Mucosa of stomach (tissue), 1 donor: ENCODE results near the gene SH3RF3.

ENCODE experiments used
- H3K27me3 ChIP-seq: one replicate; pipeline ENCODE4 v1.7.0; 2013; ENCODE audit warnings: mild to moderate bottlenecking, low read length; ENCODE audit not compliant: control insufficient read depth, insufficient read depth
- H3K36me3 ChIP-seq: one replicate; pipeline ENCODE4 v1.7.0; 2013; ENCODE audit warnings: low read length; ENCODE audit not compliant: control insufficient read depth, insufficient read depth
- H3K4me1 ChIP-seq: one replicate; pipeline ENCODE4 v1.7.0; 2013; ENCODE audit warnings: mild to moderate bottlenecking, low read length; ENCODE audit not compliant: control insufficient read depth, insufficient read depth
- H3K4me3 ChIP-seq: one replicate; pipeline ENCODE4 v1.7.0; 2013; ENCODE audit warnings: low read length
- H3K9ac ChIP-seq: one replicate; pipeline ENCODE4 v1.7.0; 2013; ENCODE audit warnings: mild to moderate bottlenecking, low read length, moderate library complexity
- H3K9me3 ChIP-seq: one replicate; pipeline ENCODE4 v1.7.0; 2013; ENCODE audit warnings: mild to moderate bottlenecking, low read length, moderate library complexity; ENCODE audit not compliant: control insufficient read depth
- donor health status: Pancreatic carcinoma.

Gene SH3RF3

DNA sequence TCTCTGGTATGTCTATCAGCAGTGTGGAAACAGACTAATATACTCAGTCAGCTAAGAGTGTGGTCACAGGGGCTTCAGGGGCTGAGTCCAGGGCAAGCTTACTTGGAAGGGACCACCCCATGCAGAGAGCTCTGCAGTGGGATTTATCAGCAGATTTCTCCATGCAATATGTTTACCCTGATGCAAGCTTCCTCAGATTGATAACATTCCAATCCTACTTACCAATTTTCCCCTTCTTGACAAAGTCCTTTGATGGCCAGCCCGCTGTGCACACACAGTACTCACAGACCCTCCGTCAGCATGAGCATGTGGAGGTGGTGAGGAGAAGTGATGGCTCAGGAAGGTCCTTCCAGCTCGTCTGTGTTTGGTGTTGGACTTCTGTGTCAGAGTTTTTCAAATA is 51.8 kb downstream of the SH3RF3 start:
- Histone ChIP-seq H3K27me3 (no peaks in the 10 kb centered on the region), H3K36me3 (no peaks in the 10 kb centered on the region), H3K9ac (no peak overlapping the region), H3K4me3 (no peak overlapping the region), H3K4me1 (peaks cover 8% of the 10 kb centered on the region), H3K9me3 (no peaks in the 10 kb centered on the region)

DNA sequence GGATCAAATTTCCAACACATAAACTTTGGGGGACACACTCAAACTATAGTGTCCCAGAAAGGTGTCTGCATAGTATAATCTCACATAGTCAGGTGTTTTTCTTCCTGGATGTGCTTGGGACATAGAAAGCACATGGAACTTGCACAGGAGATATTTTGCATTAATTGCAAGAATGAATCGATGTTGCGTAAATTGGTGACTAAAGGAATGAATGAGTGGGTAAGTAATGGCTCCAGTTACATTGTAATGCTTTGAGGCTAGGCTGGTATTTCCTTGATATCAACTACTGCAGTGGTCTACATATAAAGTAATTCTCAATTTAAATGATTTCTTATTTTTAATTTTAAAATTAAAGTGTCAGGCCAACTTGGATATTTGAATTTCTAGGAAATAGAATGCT is 53.4 kb downstream of the SH3RF3 start:
- Histone ChIP-seq H3K4me3 (no peak overlapping the region), H3K4me1 (peaks cover 2% of the 10 kb centered on the region)

DNA sequence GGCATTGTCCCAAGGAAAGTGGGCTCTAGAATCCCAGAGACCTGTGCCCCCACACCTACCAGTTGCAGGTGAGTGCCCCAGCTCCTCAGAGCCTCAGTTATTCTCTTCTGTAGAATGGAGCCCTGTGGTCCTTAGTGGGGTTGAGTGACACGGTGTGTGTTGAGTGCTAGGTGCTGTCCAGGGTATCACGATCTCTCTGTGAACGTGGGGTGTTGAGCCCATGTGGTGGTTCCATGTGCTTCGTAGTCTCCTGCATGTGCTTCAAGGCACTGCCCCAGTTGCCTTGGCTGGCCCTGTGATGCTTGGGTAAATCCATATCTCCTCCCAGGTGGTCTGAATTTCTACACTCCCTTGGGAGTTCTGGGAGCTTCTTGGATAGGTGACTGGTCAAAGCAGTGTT is 54.9 kb downstream of the SH3RF3 start:
- Histone ChIP-seq H3K9me3 (no peaks in the 10 kb centered on the region), H3K9ac (no peak overlapping the region), H3K36me3 (no peaks in the 10 kb centered on the region), H3K4me1 (no peaks in the 10 kb centered on the region), H3K4me3 (no peak overlapping the region), H3K27me3 (no peaks in the 10 kb centered on the region)

More for the DNA sequence above, 53.4 kb downstream of the SH3RF3 start:
- no peaks in the 10 kb centered on the region for H3K9me3 ChIP-seq
- no peaks in the 10 kb centered on the region for H3K27me3 ChIP-seq
- H3K36me3 ChIP-seq, result no peaks in the 10 kb centered on the region
- no peak overlapping the region for H3K9ac ChIP-seq

DNA sequence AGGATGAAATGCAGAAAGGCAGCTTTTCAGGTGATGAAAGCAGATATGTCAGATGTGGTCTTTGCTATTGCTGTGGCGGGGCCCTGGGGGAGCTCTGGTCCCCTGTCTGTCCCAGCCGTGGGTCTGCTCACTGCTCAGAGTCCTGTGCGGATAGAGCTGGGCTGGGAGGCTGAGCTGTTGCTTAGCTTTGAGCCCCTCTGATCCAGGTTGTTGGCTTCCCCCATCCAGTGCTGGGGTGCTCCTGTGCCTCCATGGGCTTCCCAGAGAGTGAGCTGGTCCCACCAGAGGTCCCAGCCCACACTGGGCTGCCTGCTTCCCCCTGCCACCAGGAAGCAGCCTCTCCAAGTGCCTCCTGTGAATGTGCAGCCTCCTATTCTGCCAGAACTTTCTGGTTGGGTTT is 55.4 kb downstream of the SH3RF3 start:
- Histone ChIP-seq H3K4me3 (no peak overlapping the region), H3K4me1 (no peaks in the 10 kb centered on the region), H3K36me3 (no peaks in the 10 kb centered on the region), H3K9ac (no peak overlapping the region), H3K27me3 (no peaks in the 10 kb centered on the region), H3K9me3 (no peaks in the 10 kb centered on the region)

DNA sequence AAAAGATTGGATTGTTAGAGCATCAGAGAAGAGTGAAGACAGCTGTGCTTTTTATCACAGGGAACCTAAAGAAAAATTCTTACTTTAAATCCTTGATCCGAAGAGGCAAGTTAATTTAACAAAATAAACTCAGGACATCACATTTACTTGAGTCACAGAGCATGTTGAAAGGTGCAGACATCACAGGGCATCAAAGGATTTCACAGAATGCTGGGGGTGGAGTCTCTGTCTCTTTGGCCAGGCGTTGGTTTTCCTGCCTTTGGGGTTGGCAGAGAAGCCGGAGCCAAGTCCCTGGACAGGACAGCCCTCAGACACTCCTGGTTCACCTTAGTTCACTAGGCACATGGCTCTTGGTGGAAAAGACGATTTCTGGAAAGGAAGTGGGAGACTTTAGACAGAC is 56.3 kb downstream of the SH3RF3 start:
- Histone ChIP-seq H3K9ac (no peak overlapping the region), H3K27me3 (no peaks in the 10 kb centered on the region), H3K4me3 (no peak overlapping the region), H3K36me3 (no peaks in the 10 kb centered on the region), H3K4me1 (no peaks in the 10 kb centered on the region), H3K9me3 (no peaks in the 10 kb centered on the region)

DNA sequence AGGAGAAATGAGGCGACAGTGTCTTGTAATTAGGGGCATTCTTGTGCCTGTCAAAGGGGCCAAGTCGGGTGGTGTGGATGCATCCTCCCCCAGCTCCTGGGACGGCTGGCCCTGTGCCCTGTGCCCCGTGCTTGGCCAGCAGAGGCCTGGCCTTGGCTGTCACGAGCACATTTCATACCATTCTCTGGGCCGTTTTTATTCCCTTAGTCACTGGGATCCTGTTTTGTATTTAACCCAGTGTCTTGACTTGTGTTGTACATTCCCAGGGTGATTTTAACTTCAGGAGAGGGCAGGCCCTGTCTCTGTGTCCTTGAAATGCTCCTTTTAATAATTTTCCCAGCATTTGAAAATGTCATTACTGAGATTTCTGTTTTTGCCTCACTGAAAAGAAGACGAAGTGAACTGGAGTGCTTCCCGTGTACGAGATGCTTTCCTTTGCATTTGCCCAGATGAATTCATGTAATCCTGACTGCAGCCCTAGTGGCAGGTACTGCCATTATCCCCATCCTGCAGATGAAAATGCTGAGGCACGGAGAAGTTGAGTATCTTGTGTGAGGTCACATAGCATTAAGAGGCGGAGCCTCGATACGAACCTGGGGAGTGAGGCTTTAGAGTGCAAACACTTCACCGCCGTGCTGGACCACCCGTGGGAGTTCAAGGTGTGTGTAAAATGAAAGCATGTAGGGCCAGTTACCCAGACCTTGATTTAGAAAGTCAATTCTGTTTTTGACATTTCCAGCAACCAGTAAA is 57.0 kb downstream of the SH3RF3 start:
- Histone ChIP-seq H3K27me3 (no peaks in the 10 kb centered on the region), H3K9ac (no peak overlapping the region), H3K36me3 (no peaks in the 10 kb centered on the region), H3K9me3 (no peaks in the 10 kb centered on the region), H3K4me1 (no peaks in the 10 kb centered on the region), H3K4me3 (no peak overlapping the region)

DNA sequence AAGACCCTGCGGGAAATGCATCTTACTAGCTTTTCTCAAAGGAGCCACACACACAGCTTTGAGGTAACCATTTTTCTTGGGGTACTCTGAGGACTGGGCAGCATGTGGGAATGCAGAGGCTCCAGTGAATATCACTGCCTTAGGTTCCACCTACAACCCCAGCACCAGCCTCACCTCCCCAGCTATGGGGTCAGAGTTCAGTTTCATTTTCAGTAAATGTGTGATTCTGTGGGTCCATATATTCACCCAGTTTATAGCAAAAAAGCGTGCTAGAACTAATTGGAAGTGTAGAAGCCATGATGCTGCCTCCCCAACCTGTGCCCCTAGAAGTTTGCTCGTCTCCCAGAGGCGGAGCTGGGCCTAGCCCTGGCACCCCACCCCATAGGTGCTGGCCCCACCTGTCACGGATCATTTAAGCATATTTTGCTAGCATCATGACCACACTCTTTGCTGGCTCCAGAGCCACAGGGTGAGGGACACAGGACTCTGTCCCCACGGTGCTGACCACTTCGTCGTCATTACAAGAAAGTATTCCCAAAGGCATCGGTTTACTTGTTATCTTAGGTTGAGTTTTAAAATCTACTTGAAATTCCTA is 57.7 kb downstream of the SH3RF3 start:
- no peaks in the 10 kb centered on the region for H3K36me3 ChIP-seq
- H3K4me1 ChIP-seq, result no peaks in the 10 kb centered on the region
- no peak overlapping the region for H3K4me3 ChIP-seq

DNA sequence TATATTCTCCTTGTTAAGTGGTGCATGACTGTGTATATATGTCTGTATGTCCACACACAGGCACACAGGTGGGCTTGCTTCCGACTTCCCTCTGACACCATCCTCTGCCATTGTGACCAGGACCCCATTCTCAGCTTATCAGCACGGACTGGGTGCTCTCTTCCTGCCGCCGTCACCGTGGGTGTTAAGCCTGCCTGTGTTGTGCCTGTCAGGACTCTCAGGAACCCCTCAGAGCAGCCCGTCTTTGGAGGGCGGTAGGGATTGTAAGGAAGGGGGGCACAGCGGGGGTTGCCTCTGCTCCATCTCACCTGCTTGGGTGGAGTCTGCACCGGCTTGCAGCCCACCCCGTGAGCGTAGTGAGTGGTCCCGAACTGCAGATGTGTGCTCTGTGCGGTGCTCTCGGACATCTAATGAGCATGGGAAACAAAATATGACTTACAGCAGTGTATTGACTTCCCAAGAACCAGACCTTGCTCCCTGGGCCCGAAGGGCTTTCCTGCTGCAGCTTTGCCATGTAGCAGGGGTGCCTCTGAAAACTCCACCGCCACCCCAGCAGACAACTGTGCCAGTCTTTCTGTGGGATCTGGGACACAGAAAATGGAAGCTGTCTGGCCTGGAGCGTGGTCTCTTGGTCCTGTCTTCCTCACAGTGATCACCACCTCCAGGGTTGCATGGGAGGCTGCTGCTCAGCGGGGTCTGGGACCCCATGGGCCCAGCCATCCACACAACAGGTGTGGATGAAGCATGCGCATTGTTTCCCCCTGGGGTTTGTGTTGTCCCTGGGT is 58.9 kb downstream of the SH3RF3 start:
- Histone ChIP-seq H3K4me3 (no peak overlapping the region), H3K9ac (no peak overlapping the region), H3K36me3 (no peaks in the 10 kb centered on the region), H3K27me3 (no peaks in the 10 kb centered on the region), H3K9me3 (no peaks in the 10 kb centered on the region), H3K4me1 (no peaks in the 10 kb centered on the region)

More for the DNA sequence above, 57.7 kb downstream of the SH3RF3 start:
- H3K27me3 ChIP-seq, result no peaks in the 10 kb centered on the region
- H3K9ac ChIP-seq, result no peak overlapping the region
- no peaks in the 10 kb centered on the region for H3K9me3 ChIP-seq

DNA sequence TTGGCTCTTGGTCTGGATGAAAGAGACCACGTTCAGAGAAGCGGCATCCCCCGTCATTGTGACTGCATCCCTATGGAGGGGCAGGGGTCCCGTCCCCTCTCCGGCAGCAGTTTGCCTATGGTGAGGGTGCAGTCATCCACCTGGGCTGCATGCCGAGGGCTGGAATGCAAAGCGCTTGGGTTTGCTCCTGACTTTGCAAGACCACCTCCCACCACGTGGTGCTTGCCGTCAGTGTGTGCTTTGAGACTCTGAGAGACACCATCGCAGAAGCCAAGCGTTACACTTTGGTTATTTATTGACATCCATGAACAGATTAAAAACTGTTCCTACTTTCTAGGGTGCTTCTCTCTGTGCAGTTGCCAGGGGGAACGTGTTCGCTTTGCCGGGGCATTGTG is 59.5 kb downstream of the SH3RF3 start:
- Histone ChIP-seq H3K27me3 (no peaks in the 10 kb centered on the region), H3K9me3 (no peaks in the 10 kb centered on the region), H3K4me1 (no peaks in the 10 kb centered on the region), H3K4me3 (no peak overlapping the region), H3K36me3 (no peaks in the 10 kb centered on the region), H3K9ac (no peak overlapping the region)

DNA sequence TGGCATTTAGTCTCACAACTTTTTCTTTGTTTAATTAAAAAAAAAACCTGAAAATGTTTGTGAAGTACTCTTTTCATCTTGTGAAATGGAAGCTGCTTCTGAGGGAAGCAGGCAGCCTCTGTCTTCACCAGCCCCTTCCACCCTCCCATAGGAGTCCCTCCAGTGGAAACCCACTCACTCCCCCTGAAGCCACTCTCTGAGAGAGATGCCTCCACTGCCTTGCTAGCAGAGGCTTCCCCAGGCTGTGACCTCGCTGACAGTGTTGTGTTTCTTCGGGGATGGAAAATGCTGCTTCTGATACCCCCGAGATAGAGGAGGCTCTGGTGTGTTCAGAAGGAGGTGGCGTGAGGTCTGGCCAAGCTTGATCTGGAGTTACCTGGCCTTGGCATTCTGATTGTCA is 59.9 kb downstream of the SH3RF3 start:
- no peaks in the 10 kb centered on the region for H3K9me3 ChIP-seq
- H3K9ac ChIP-seq, result no peak overlapping the region
- H3K4me3 ChIP-seq, result no peak overlapping the region
- H3K36me3 ChIP-seq, result no peaks in the 10 kb centered on the region
- H3K4me1 ChIP-seq, result no peaks in the 10 kb centered on the region
- no peaks in the 10 kb centered on the region for H3K27me3 ChIP-seq

DNA sequence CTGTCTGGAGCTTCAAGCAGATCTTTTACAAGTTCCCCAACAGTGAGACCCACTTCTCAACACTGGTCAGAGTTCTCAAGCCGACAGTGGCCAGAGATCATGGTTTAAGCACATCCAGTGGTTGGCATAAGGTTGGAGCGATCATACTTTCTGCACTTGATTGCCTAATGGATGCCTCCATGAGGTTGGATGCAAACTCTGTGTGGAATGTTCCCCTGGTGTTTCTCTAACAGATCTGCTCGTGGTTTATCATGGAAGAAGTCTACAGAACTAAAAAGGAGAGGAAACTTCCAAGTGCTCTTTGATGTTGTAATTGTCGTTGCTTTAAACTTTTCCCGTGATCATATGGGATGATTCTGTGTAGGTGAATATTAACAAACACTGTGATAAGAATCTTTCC is 60.7 kb downstream of the SH3RF3 start:
- Histone ChIP-seq H3K27me3 (no peaks in the 10 kb centered on the region), H3K9ac (no peak overlapping the region), H3K36me3 (no peaks in the 10 kb centered on the region), H3K4me1 (no peaks in the 10 kb centered on the region), H3K9me3 (no peaks in the 10 kb centered on the region), H3K4me3 (no peak overlapping the region)
